Endothelial cell of umbilical vein (primary cell): ENCODE results near the gene HOXB5. TPM values are rescaled to one million over a fixed set of nuclear protein-coding genes. Genes with fewer than 3 reads are reported as not detected.

ENCODE experiments used
- BruUV-seq: library from RNA; stranded (reverse); fragments of 400-500 nt; replicated peaks from 2 replicates; lab custom pipeline; 2021; lab: Mats Ljungman, UMichigan
- CTCF ChIA-PET: fragments of 300-600, 350-600 bp; sonication (Branson Sonifier 250); formaldehyde crosslinking; loops from one replicate; lab custom pipeline; 2021; ENCODE audit warnings: antibody characterized with exemption, inconsistent platforms; lab: Charles Lee
- POLR2A ChIA-PET: fragments of 300-600, 350-600 bp; sonication (Branson Sonifier 250); formaldehyde crosslinking; loops from one replicate; lab custom pipeline; 2021; ENCODE audit warnings: antibody characterized with exemption, inconsistent platforms; lab: Charles Lee
- DNase-seq: peaks from one replicate; pipeline ENCODE4 v3.0.0-alpha.2; 2011; ENCODE audit warnings: low read depth, low spot score
- FAIRE-seq: peaks from 2 replicates; lab custom pipeline; 2011; peaks lifted over from hg19 to GRCh38; lab: Jason Lieb, UNC
- H2AFZ ChIP-seq: 2 replicates; pipeline ENCODE4 v1.6.0; 2012; ENCODE audit warnings: low read depth, low read length, control low read depth, inconsistent platforms
- H3K27ac ChIP-seq: 2 replicates; pipeline ENCODE4 v1.5.1; 2011; ENCODE audit warnings: low read depth, mild to moderate bottlenecking, control low read depth, low read length, moderate library complexity; ENCODE audit not compliant: insufficient read depth
- H3K27me3 ChIP-seq, 2 experiments: 2 replicates each; pipeline versions ENCODE4 v1.6.0 to v1.6.1; 2011; ENCODE audit warnings: low read length in 2 of 2, mixed read lengths in 1 of 2; ENCODE audit not compliant: control insufficient read depth in 2 of 2, insufficient read depth in 2 of 2
- H3K36me3 ChIP-seq, 2 experiments: 2 replicates in 1 of 2; 3 replicates in 1 of 2; pipeline ENCODE4 v1.5.1; 2011; ENCODE audit warnings: low read length in 2 of 2, mild to moderate bottlenecking in 1 of 2, moderate library complexity in 1 of 2; ENCODE audit not compliant: control insufficient read depth in 2 of 2, insufficient read depth in 2 of 2; ENCODE audit errors: extremely low read depth in 1 of 2
- H3K4me1 ChIP-seq: 3 replicates; pipeline ENCODE4 v1.5.1; 2011; ENCODE audit warnings: mild to moderate bottlenecking, low read length; ENCODE audit not compliant: control insufficient read depth, insufficient read depth; ENCODE audit errors: extremely low read depth
- H3K4me2 ChIP-seq: 2 replicates; pipeline ENCODE4 v1.6.1; 2011; ENCODE audit warnings: low read length, control low read depth, mixed read lengths; ENCODE audit not compliant: insufficient read depth
- H3K4me3 ChIP-seq, 3 experiments: fragments of 200-600 bp in 1 of 3; sonication (generic), shearing (Covaris generic) in 1 of 3; replicated peaks in 1 of 3; 2 replicates each; pipeline ENCODE4 v1.5.1; 2011 to 2016; ENCODE audit warnings: control low read depth in 3 of 3, low read length in 3 of 3, mild to moderate bottlenecking in 2 of 3, inconsistent platforms in 1 of 3, low read depth in 1 of 3, moderate library complexity in 1 of 3; ENCODE audit not compliant: insufficient read depth in 1 of 3
- H3K79me2 ChIP-seq: 2 replicates; pipeline ENCODE4 v1.6.0; 2012; ENCODE audit warnings: low read length, inconsistent platforms; ENCODE audit not compliant: control insufficient read depth, insufficient read depth
- H3K9ac ChIP-seq: replicated peaks from 2 replicates; pipeline ENCODE3; 2011; ENCODE audit warnings: low read length, control low read depth; ENCODE audit not compliant: insufficient read depth; ENCODE audit errors: extremely low read depth
- H3K9me1 ChIP-seq: replicated peaks from 3 replicates; pipeline ENCODE4 v1.6.0; 2011; ENCODE audit warnings: mild to moderate bottlenecking, low read length; ENCODE audit not compliant: control insufficient read depth, insufficient read depth; ENCODE audit errors: extremely low read depth
- H3K9me3 ChIP-seq: replicated peaks from 2 replicates; pipeline ENCODE4 v1.5.1; 2012; ENCODE audit warnings: low read length, inconsistent platforms; ENCODE audit not compliant: control insufficient read depth, insufficient read depth
- H4K20me1 ChIP-seq: replicated peaks from 2 replicates; pipeline ENCODE3; 2011; ENCODE audit warnings: mild to moderate bottlenecking, low read length; ENCODE audit not compliant: control insufficient read depth, insufficient read depth; ENCODE audit errors: extremely low read depth
- EZH2 ChIP-seq: IDR thresholded peaks from 2 replicates; pipeline ENCODE4 v1.6.1; 2012; ENCODE audit warnings: borderline replicate concordance, low read depth, mild to moderate bottlenecking, moderate library complexity, low read length, inconsistent platforms; ENCODE audit not compliant: severe bottlenecking
- FOS ChIP-seq: IDR thresholded peaks from 2 replicates; pipeline ENCODE4 v1.6.1; 2011; ENCODE audit warnings: mild to moderate bottlenecking, low read length, moderate library complexity, borderline replicate concordance; ENCODE audit not compliant: insufficient read depth
- GATA2 ChIP-seq: IDR thresholded peaks from 2 replicates; pipeline ENCODE4 v1.7.0; 2011; ENCODE audit warnings: low read depth, mild to moderate bottlenecking, moderate library complexity, mixed read lengths, low read length; ENCODE audit not compliant: insufficient read length, insufficient read depth
- JUN ChIP-seq: IDR thresholded peaks from 2 replicates; pipeline ENCODE4 v1.6.1; 2011; ENCODE audit warnings: borderline replicate concordance, low read depth; ENCODE audit not compliant: insufficient read length, insufficient read depth
- MAX ChIP-seq: IDR thresholded peaks from 2 replicates; pipeline ENCODE4 v1.6.1; 2011; ENCODE audit not compliant: insufficient read depth, insufficient read length
- MYC ChIP-seq: IDR thresholded peaks from one replicate; pipeline ENCODE4 v1.6.1; 2011; ENCODE audit warnings: mild to moderate bottlenecking, low read depth, low read length
- POLR2A ChIP-seq: IDR thresholded peaks from 2 replicates; pipeline ENCODE4 v1.6.1; 2012; ENCODE audit warnings: low read depth, mild to moderate bottlenecking, control low read depth, low read length
- POLR2AphosphoS5 ChIP-seq: IDR thresholded peaks from 2 replicates; pipeline ENCODE4 v1.6.1; 2012; ENCODE audit warnings: low read depth, mild to moderate bottlenecking, control low read depth, low read length, moderate library complexity; ENCODE audit not compliant: insufficient read depth
- dilution Hi-C: fragments of 300-500 bp; cut with MboI; formaldehyde crosslinking; loops from one replicate; pipeline ENCODE4 v1.15.0; 2019; ENCODE audit warnings: low sequenced_read_pairs; ENCODE audit not compliant: extremely low pct_ligation_motif_present
- intact Hi-C: fragments of 100-400 bp; cut with micrococcal nuclease; formaldehyde crosslinking; loops from one replicate; pipeline ENCODE4 v1.10.0; 2022
- polyA plus RNA-seq, 4 experiments: library from polyadenylated mRNA; depleted of rRNA in 3 of 4; stranded (reverse) in 3 of 4; unstranded in 1 of 4; fragments of >200 nt; gene quantifications; 2 replicates each; pipeline versions ENCODE4 v1.2.1 to v1.2.3, GENCODE V29; 2011 to 2012; ENCODE audit warnings: missing spikeins in 1 of 4
- total RNA-seq: library from RNA; stranded (reverse); gene quantifications from 2 replicates; pipeline ENCODE4 v1.2.3, GENCODE V29; 2021
- TF ChIP-seq, protein P1 (sequence below), 2 donors: IDR thresholded peaks; 1 replicate in 1 of 2; 2 replicates in 1 of 2; pipeline ENCODE4 v1.5.1; 2011; ENCODE audit warnings: low read length in 2 of 2, mild to moderate bottlenecking in 2 of 2, moderate library complexity in 2 of 2, control low read depth in 1 of 2, inconsistent platforms in 1 of 2, low read depth in 1 of 2; ENCODE audit not compliant: insufficient read depth in 1 of 2; ENCODE audit errors: extremely low read depth in 1 of 2

Gene HOXB5
- total and polyA plus RNA-seq, 2 donors (not counting 3 experiments of a cell fraction or from before 2014, with no cell fraction given): 2.0 to 8.5 TPM

- no peaks in the 10 kb centered on the region for H4K20me1 ChIP-seq
- TF ChIP-seq MAX: no peak
- no peak for TF ChIP-seq FOS
- no peak for TF ChIP-seq JUN
- TF ChIP-seq EZH2: no peak
- TF ChIP-seq, protein P1, sequence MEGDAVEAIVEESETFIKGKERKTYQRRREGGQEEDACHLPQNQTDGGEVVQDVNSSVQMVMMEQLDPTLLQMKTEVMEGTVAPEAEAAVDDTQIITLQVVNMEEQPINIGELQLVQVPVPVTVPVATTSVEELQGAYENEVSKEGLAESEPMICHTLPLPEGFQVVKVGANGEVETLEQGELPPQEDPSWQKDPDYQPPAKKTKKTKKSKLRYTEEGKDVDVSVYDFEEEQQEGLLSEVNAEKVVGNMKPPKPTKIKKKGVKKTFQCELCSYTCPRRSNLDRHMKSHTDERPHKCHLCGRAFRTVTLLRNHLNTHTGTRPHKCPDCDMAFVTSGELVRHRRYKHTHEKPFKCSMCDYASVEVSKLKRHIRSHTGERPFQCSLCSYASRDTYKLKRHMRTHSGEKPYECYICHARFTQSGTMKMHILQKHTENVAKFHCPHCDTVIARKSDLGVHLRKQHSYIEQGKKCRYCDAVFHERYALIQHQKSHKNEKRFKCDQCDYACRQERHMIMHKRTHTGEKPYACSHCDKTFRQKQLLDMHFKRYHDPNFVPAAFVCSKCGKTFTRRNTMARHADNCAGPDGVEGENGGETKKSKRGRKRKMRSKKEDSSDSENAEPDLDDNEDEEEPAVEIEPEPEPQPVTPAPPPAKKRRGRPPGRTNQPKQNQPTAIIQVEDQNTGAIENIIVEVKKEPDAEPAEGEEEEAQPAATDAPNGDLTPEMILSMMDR (IDR thresholded peaks at IDR 0.05; ENCODE audit: extremely low read depth in 1 of 2, insufficient read depth in 1 of 2, low read depth in 1 of 2, low read length in 2 of 2): no peak
- TF ChIP-seq POLR2A: no peak
- no peak for TF ChIP-seq MYC
- no peak for TF ChIP-seq POLR2AphosphoS5
- TF ChIP-seq GATA2: no peak
- H3K36me3 ChIP-seq: peaks cover 0 to 5% of the 10 kb centered on the region in 2 experiments
- H3K79me2 ChIP-seq: peaks cover 75% of the 10 kb centered on the region
- H3K9ac ChIP-seq: no peak overlapping the region
- ChIA-PET POLR2A (no interaction called here), CTCF (interaction anchor here (1.1 kb wide), 1 partner anchor 15 kb away, joined by 3 read pairs; the partner anchor contains the start of gene HOXB4)
- no peaks in the 10 kb centered on the region for H3K27me3 ChIP-seq
- DNase-seq (no peak), FAIRE-seq (no peak)
- dilution Hi-C loops (no loop called here), intact Hi-C loops (loop anchor here (2.0 kb wide), 1 partner anchor 14 kb away; no protein-coding TSS in a partner anchor)
- peaks cover 32% of the 10 kb centered on the region for H3K4me1 ChIP-seq
- no peak overlapping the region for H3K4me3 ChIP-seq
- no peak overlapping the region for H3K4me2 ChIP-seq
- no peak overlapping the region for H3K27ac ChIP-seq
- BruUV-seq: no TSS peak
- H3K9me3 ChIP-seq: no peaks in the 10 kb centered on the region
- H2AFZ ChIP-seq: no peak overlapping the region
- no peaks in the 10 kb centered on the region for H3K9me1 ChIP-seq
Observed at GRCh38 chr17:48562934-48563333, 30.6 kb downstream of the HOXB5 start.
